Erythroblast (primary cell): Measurements from ENCODE around the gene CDH22.

Experiments
- GATA1 ChIP-seq: IDR thresholded peaks from 2 replicates; pipeline ENCODE4 v1.6.1; 2011; ENCODE audit warnings: low read depth, mild to moderate bottlenecking, control low read depth, low read length, moderate library complexity
- POLR2A ChIP-seq: IDR thresholded peaks from 2 replicates; pipeline ENCODE4 v1.6.1; 2011; ENCODE audit warnings: mild to moderate bottlenecking, low read length

DNA sequence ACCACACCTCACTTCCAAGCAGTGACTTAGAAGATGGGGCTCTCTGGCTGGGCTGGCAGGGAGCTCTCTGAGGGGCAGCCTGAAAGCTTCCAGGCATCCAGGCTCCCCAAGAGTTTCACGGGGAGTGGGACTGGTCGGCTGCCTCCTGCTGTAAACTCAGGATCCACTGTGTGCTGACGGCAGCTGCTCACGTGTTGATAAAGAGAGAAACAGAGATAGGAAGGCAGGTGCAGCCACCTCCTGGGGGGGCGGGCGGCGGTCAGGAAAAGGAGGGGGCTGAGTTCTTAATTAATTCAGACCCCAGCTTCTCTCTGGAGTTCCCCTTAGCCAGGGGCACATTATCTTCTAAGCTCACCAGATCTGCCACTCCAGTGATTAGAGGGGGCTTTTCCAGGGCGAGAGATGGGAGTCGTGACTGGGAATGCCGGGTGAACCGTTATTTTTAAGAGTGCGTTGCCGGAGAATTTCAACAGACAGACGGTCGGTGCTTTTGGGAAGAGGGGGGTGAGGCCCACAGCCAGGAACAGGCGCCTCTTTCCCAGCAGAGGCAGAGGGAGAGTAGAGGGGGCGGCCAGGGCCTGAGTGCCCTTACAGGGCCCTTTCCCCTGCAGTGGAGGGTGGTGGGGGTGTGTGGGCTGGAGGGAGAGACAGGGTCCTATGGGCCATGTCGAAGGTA is 119.3 kb downstream of the CDH22 start:
- TF ChIP-seq POLR2A, result no peak
- TF ChIP-seq GATA1, result no peak
